HL-60 (cell line): ENCODE results near the gene SCMH1.

ENCODE experiments used
- CTCF ChIP-seq: IDR thresholded peaks from one replicate; pipeline ENCODE4 v1.5.1; 2011; ENCODE audit warnings: low read length, control low read depth, inconsistent platforms; ENCODE audit not compliant: insufficient read depth
- POLR2AphosphoS5 ChIP-seq: IDR thresholded peaks from 2 replicates; pipeline ENCODE4 v1.6.1; 2012; ENCODE audit warnings: low read depth
- REST ChIP-seq: IDR thresholded peaks from 2 replicates; pipeline ENCODE4 v1.6.1; 2012; ENCODE audit warnings: low read depth; ENCODE audit not compliant: insufficient replicate concordance
- SPI1 ChIP-seq: IDR thresholded peaks from 2 replicates; pipeline ENCODE4 v1.6.1; 2012; ENCODE audit warnings: low read depth, mild to moderate bottlenecking, borderline replicate concordance

- TF ChIP-seq CTCF (no peak), POLR2AphosphoS5 (no peak), REST (no peak), SPI1 (no peak)
Measured at GRCh38 chr1:41108696-41109275, 133.3 kb downstream of the SCMH1 start.
